Endodermal cell (in vitro differentiated cells): ENCODE data around the gene PADI3. TPM values are rescaled to one million over a fixed set of nuclear protein-coding genes. Genes with fewer than 3 reads are reported as not detected.

Experiments used
- DNase-seq: peaks from one replicate; pipeline ENCODE4 v3.0.0-alpha.2; 2017
- H3K27ac ChIP-seq: 2 replicates; pipeline ENCODE4 v1.5.1; 2013; ENCODE audit warnings: mild to moderate bottlenecking, low read depth, low read length, moderate library complexity
- H3K27me3 ChIP-seq: 2 replicates; pipeline ENCODE4 v1.6.1; 2013; ENCODE audit warnings: mild to moderate bottlenecking, low read length, moderate library complexity; ENCODE audit not compliant: insufficient read depth, control insufficient read depth, poor library complexity, severe bottlenecking
- H3K36me3 ChIP-seq: 2 replicates; pipeline ENCODE4 v1.7.0; 2013; ENCODE audit warnings: mild to moderate bottlenecking, low read length, moderate library complexity; ENCODE audit not compliant: control insufficient read depth, insufficient read depth
- H3K4me1 ChIP-seq: one replicate; pipeline ENCODE4 v1.7.0; 2013; ENCODE audit warnings: low read length; ENCODE audit not compliant: control insufficient read depth, insufficient read depth
- H3K4me3 ChIP-seq: 2 replicates; pipeline ENCODE4 v1.5.1; 2013; ENCODE audit warnings: mild to moderate bottlenecking, low read length, moderate library complexity
- H3K9ac ChIP-seq: 2 replicates; pipeline ENCODE4 v1.6.1; 2013; ENCODE audit warnings: mild to moderate bottlenecking, low read length, moderate library complexity; ENCODE audit not compliant: poor library complexity, severe bottlenecking; ENCODE audit errors: extremely low read depth
- H3K9me3 ChIP-seq: 2 replicates; pipeline ENCODE4 v1.6.1; 2013; ENCODE audit warnings: mild to moderate bottlenecking, low read length, moderate library complexity; ENCODE audit not compliant: control insufficient read depth
- H3K27ac Mint-ChIP-seq: 2 replicates; pipeline ENCODE4 v1.8.0; 2020; ENCODE audit warnings: mixed read lengths
- H3K27me3 Mint-ChIP-seq: 2 replicates; pipeline ENCODE4 v1.8.0; 2021; ENCODE audit warnings: mild to moderate bottlenecking, mixed read lengths; ENCODE audit not compliant: insufficient read depth
- H3K36me3 Mint-ChIP-seq: 2 replicates; pipeline ENCODE4 v1.8.0; 2020; ENCODE audit warnings: low read depth, mixed read lengths
- H3K4me1 Mint-ChIP-seq: 2 replicates; pipeline ENCODE4 v1.8.0; 2020; ENCODE audit warnings: mixed read lengths
- H3K4me3 Mint-ChIP-seq: 2 replicates; pipeline ENCODE4 v1.8.0; 2020; ENCODE audit warnings: mild to moderate bottlenecking, moderate library complexity, mixed read lengths
- H3K9me3 Mint-ChIP-seq: 2 replicates; pipeline ENCODE4 v1.8.0; 2020; ENCODE audit warnings: mild to moderate bottlenecking, mixed read lengths
- CTCF ChIP-seq: fragments of 200-600 bp; sonication (generic); conservative IDR thresholded peaks from 2 replicates; pipeline ENCODE4 v1.5.0; 2021; ENCODE audit warnings: antibody characterized with exemption, mild to moderate bottlenecking
- WGBS, 2 experiments: methylation state at CpG; one replicate each; pipeline versions ENCODE4 v1.1.5 to v1.1.7; 2013; ENCODE audit warnings: missing lambda C conversion rate in 2 of 2, mixed read lengths in 1 of 2; ENCODE audit not compliant: insufficient coverage in 1 of 2, insufficient read length in 1 of 2; 5-methylcytosine and 5-hydroxymethylcytosine counted together
- long read RNA-seq, 4 experiments: library from polyadenylated mRNA in 2 of 4; library from RNA in 1 of 4; library from capped mRNA in 1 of 4; stranded (forward) in 3 of 4; unstranded in 1 of 4; transcript quantifications; one replicate each; pipeline ENCODE4 v2.0.0, GENCODE V29; 2020 to 2021; ENCODE audit warnings: inconsistent platforms in 1 of 4
- polyA plus RNA-seq, 2 experiments: library from polyadenylated mRNA; stranded (reverse); fragments of 50-300 nt; gene quantifications; one replicate each; pipeline ENCODE4 v1.2.3, GENCODE V29; 2013
- total RNA-seq, 2 donors: library from RNA; stranded (reverse); fragmentation: NEBNext Ultra II Directional in 1 of 2; extraction: Animal tissue kit (Norgen Biotek cat#: 25700) in 1 of 2; gene quantifications; 2 replicates in 1 of 2; 3 replicates in 1 of 2; pipeline ENCODE4 v1.2.1, GENCODE V29; 2021

Gene PADI3
- under 1 TPM; 0.29 to 0.33 TPM for total RNA-seq
- polyA plus RNA-seq (2013, experiment 1 of 2): 0.61 TPM
- 0.70 TPM for polyA plus RNA-seq (2013, experiment 2 of 2)
- long read RNA-seq, experiment 1: 0 reads
- long read RNA-seq, experiment 2, partial matches to known transcripts: 2 of 3 reads
- long read RNA-seq, experiment 2, other reads (novel, unspliced or antisense): 1 of 3 reads
- long read RNA-seq, experiment 3: 0 reads
- long read RNA-seq, experiment 4, partial matches to known transcripts: 0 of 1 reads
- long read RNA-seq, experiment 4, other reads (novel, unspliced or antisense): 1 of 1 reads

- no peaks in the 10 kb centered on the region for H3K36me3 Mint-ChIP-seq
- H3K27me3 Mint-ChIP-seq: peaks cover 2% of the 10 kb centered on the region
- Histone ChIP-seq H3K36me3 (no peaks in the 10 kb centered on the region), H3K27ac (no peak within 1 kb of the TSS), H3K9me3 (no peaks in the 10 kb centered on the region), H3K27me3 (no peaks in the 10 kb centered on the region), H3K4me3 (no peak within 1 kb of the TSS), H3K4me1 (no peaks in the 10 kb centered on the region), H3K9ac (no peak within 1 kb of the TSS)
- peak; percentile 83 for DNase-seq
- 90 to 92% methylated on average over 4 to 9 of the region's 9 CpGs for WGBS, 2 experiments
- no peaks in the 10 kb centered on the region for H3K4me1 Mint-ChIP-seq
- no peak within 1 kb of the TSS for H3K4me3 Mint-ChIP-seq
- H3K9me3 Mint-ChIP-seq: no peaks in the 10 kb centered on the region
- no peak within 1 kb of the TSS for H3K27ac Mint-ChIP-seq
- TF ChIP-seq CTCF: no peak
Observed at GRCh38 chr1:17248781-17249180, at the start of gene PADI3. Gene PADI3 (plus strand): TSS chr1:17249098. CDS start chr1:17249138, 40 bp downstream.

- no peak for TF ChIP-seq CTCF
- no peak overlapping the region for H3K27ac ChIP-seq
- Mint-ChIP-seq H3K4me3 (no peak overlapping the region), H3K36me3 (no peaks in the 10 kb centered on the region), H3K4me1 (peaks cover 14% of the 10 kb centered on the region), H3K9me3 (no peaks in the 10 kb centered on the region), H3K27ac (no peak overlapping the region), H3K27me3 (peaks cover 16% of the 10 kb centered on the region)
- DNase-seq: no peak
- no peaks in the 10 kb centered on the region for H3K36me3 ChIP-seq
- H3K4me3 ChIP-seq: no peak overlapping the region
- WGBS, 2 experiments: 85 to 87% methylated on average over 5 to 9 of the region's 9 CpGs
- no peaks in the 10 kb centered on the region for H3K9me3 ChIP-seq
- no peak overlapping the region for H3K9ac ChIP-seq
- peaks cover 14% of the 10 kb centered on the region for H3K4me1 ChIP-seq
- H3K27me3 ChIP-seq: no peaks in the 10 kb centered on the region
Observed at GRCh38 chr1:17199267-17200044, 49.4 kb upstream of the PADI3 start.

GRCh38 chr1:17200246-17200645, 48.7 kb upstream of the PADI3 start:
- 79 to 81% methylated on average over 8 of the region's 8 CpGs for WGBS, 2 experiments
- Histone ChIP-seq H3K27me3 (no peaks in the 10 kb centered on the region), H3K9ac (no peak overlapping the region), H3K4me1 (peaks cover 14% of the 10 kb centered on the region), H3K36me3 (no peaks in the 10 kb centered on the region), H3K9me3 (no peaks in the 10 kb centered on the region), H3K27ac (no peak overlapping the region), H3K4me3 (no peak overlapping the region)
- DNase-seq: no peak
- Mint-ChIP-seq H3K27ac (no peak overlapping the region), H3K27me3 (peaks cover 13% of the 10 kb centered on the region), H3K9me3 (no peaks in the 10 kb centered on the region), H3K4me3 (no peak overlapping the region), H3K36me3 (no peaks in the 10 kb centered on the region), H3K4me1 (peaks cover 13% of the 10 kb centered on the region)
- TF ChIP-seq CTCF: no peak
